Esophagus muscularis mucosa (tissue), 3 donors: ENCODE results near the gene TIAL1.

ENCODE experiments used
- CTCF ChIP-seq, 3 experiments: fragments of 200-600 bp in 2 of 3; fragments of 450-650 bp in 1 of 3; sonication (generic) in 2 of 3; IDR thresholded peaks; one replicate each; pipeline ENCODE4 v1.5.1; 2017 to 2019; ENCODE audit warnings: antibody characterized with exemption in 3 of 3, mild to moderate bottlenecking in 2 of 3, moderate library complexity in 1 of 3
- EP300 ChIP-seq: sonication (generic); formaldehyde crosslinking; IDR thresholded peaks from one replicate; pipeline ENCODE4 v1.6.1; 2017; ENCODE audit warnings: antibody characterized with exemption

- no peak for TF ChIP-seq CTCF (IDR thresholded peaks at IDR 0.05)
- no peak for TF ChIP-seq EP300
These were observed 60.8 kb downstream of the TIAL1 start for GRCh38 chr10:119535837-119536507.
